Adrenal gland (tissue), 12 donors: ENCODE measurements around the gene DNMT1. TPM values are rescaled to one million over a fixed set of nuclear protein-coding genes. Genes with fewer than 3 reads are reported as not detected.

ENCODE experiments used
- DNase-seq, 7 donors: peaks; one replicate each; pipeline ENCODE4 v3.0.0-alpha.2; 2019 to 2020
- H3K27ac ChIP-seq, 5 donors: fragments of 200-600 bp; sonication (generic) in 4 of 5; 1 replicate in 3 of 5; 2 replicates in 2 of 5; pipeline versions ENCODE4 v1.5.1 to v1.8.0; 2016 to 2020; ENCODE audit warnings: mild to moderate bottlenecking in 1 of 5
- H3K27me3 ChIP-seq: fragments of 200-600 bp; 2 replicates; pipeline ENCODE4 v1.8.0; 2021
- H3K36me3 ChIP-seq, 2 donors: fragments of 200-600 bp; replicated peaks in 1 of 2; 1 replicate in 1 of 2; 2 replicates in 1 of 2; pipeline versions ENCODE4 v1.5.1 to v1.8.0; 2018 to 2022
- H3K4me1 ChIP-seq, 2 donors: fragments of 200-600 bp; replicated peaks in 1 of 2; 1 replicate in 1 of 2; 2 replicates in 1 of 2; pipeline versions ENCODE4 v1.5.1 to v1.8.0; 2018 to 2021
- H3K4me3 ChIP-seq, 4 donors: fragments of 200-600 bp; sonication (generic) in 3 of 4; one replicate each; pipeline ENCODE4 v1.5.1; 2016 to 2018
- H3K9me3 ChIP-seq, 3 donors: fragments of 200-600 bp; sonication (generic) in 1 of 3; replicated peaks in 1 of 3; 1 replicate in 2 of 3; 2 replicates in 1 of 3; pipeline versions ENCODE4 v1.5.1 to v1.8.0; 2016 to 2021
- CTCF ChIP-seq, 6 experiments: fragments of 450-650 bp in 4 of 6; fragments of 200-600 bp in 2 of 6; sonication (generic) in 1 of 6; IDR thresholded peaks; 1 replicate in 5 of 6; 2 replicates in 1 of 6; pipeline versions ENCODE4 v1.5.1 to v1.8.0; 2016 to 2021; ENCODE audit warnings: antibody characterized with exemption in 6 of 6, mild to moderate bottlenecking in 2 of 6, moderate library complexity in 1 of 6
- POLR2A ChIP-seq, 2 donors: fragments of 450-650 bp; IDR thresholded peaks; one replicate each; pipeline ENCODE4 v1.6.1; 2017; ENCODE audit warnings: antibody characterized with exemption in 2 of 2, mild to moderate bottlenecking in 2 of 2, moderate library complexity in 1 of 2
- WGBS, 4 donors: extraction: QIAGEN DNeasy Blood & Tissue Kit in 2 of 4; methylation state at CpG; one replicate each; pipeline versions ENCODE4 v1.1.5 to v1.1.7; 2013 to 2017; 5-methylcytosine and 5-hydroxymethylcytosine counted together
- intact Hi-C, 2 donors: fragments of 100-400 bp; cut with DNase I; formaldehyde crosslinking; loops; one replicate each; pipeline versions ENCODE4 v1.14.1 to v1.15.0; 2022 to 2023
- polyA plus RNA-seq, 3 donors: library from polyadenylated mRNA; stranded (reverse); fragments of 200-250 nt in 2 of 3; fragments of 350-450 nt in 1 of 3; fragmentation: Illumina TruSeq in 1 of 3; extraction: RNeasy Lipid Tissue Mini Kit (QIAGEN cat#74804) in 1 of 3; gene quantifications; one replicate each; pipeline ENCODE4 v1.2.3, GENCODE V29; 2013 to 2014
- total RNA-seq, 9 donors: library from RNA; depleted of rRNA in 4 of 9; stranded (reverse); fragments of >200 nt in 4 of 9; fragments of 120-200 nt in 1 of 9; fragmentation: NEBNext Ultra II Directional in 1 of 9; extraction: Animal tissue kit (Norgen Biotek cat#: 25700) in 1 of 9; gene quantifications; one replicate each; pipeline versions ENCODE4 v1.1.0 to v1.2.4, GENCODE V29; 2013 to 2023
- donor health status: healthy with polysubstance abuse.
- donor health status: Bipolar disorder and iron deficiency.
- donor health status: DM: yes; HTN: yes; CAD: no.
- donor health status: DM: no; HTN: no; CAD: no.
- donor health status: DM: no; HTN: no; CAD: no.
- donor health status: DM: yes; HTN: yes; CAD: no.

DNMT1 gene
- total and polyA plus RNA-seq, 12 donors: 23.6 to 49.7 (median 36.1) TPM

- intact Hi-C loops: no loop called here
- 77 to 93% (median 86%) methylated on average over 6 to 9 of the region's 9 CpGs for WGBS, 4 donors
- TF ChIP-seq CTCF (IDR thresholded peaks at IDR 0.05): no peak
- no peak for TF ChIP-seq POLR2A (IDR thresholded peaks at IDR 0.05)
- Histone ChIP-seq H3K27ac (no peak overlapping the region), H3K27me3 (no peaks in the 10 kb centered on the region), H3K4me3 (no peak overlapping the region), H3K36me3 (no peaks in the 10 kb centered on the region), H3K4me1 (no peaks in the 10 kb centered on the region), H3K9me3 (no peaks in the 10 kb centered on the region)
- DNase-seq: no peak
Measured at GRCh38 chr19:10217085-10217484, 22.3 kb upstream of the DNMT1 start.

- H3K9me3 ChIP-seq: no peaks in the 10 kb centered on the region
- no peak overlapping the region for H3K27ac ChIP-seq
- no peaks in the 10 kb centered on the region for H3K4me1 ChIP-seq
- H3K4me3 ChIP-seq: no peak overlapping the region
- intact Hi-C loops: no loop called here
- no peaks in the 10 kb centered on the region for H3K36me3 ChIP-seq
- H3K27me3 ChIP-seq: no peaks in the 10 kb centered on the region
- TF ChIP-seq CTCF (IDR thresholded peaks at IDR 0.05) (no peak), POLR2A (IDR thresholded peaks at IDR 0.05) (no peak)
- no peak for DNase-seq
- WGBS, 4 donors: 81 to 94% (median 90%) methylated on average over 5 of the region's 5 CpGs
Measured at GRCh38 chr19:10214784-10215183, 20.0 kb upstream of the DNMT1 start.

GRCh38 chr19:10211691-10212090 is 16.9 kb upstream of the DNMT1 start:
- TF ChIP-seq CTCF (IDR thresholded peaks at IDR 0.05) (no peak), POLR2A (IDR thresholded peaks at IDR 0.05) (no peak)
- 58 to 88% (median 81%) methylated on average over 2 to 6 of the region's 6 CpGs for WGBS, 4 donors
- H3K4me1 ChIP-seq: no peaks in the 10 kb centered on the region
- intact Hi-C loops: no loop called here
- no peak for DNase-seq
- no peaks in the 10 kb centered on the region for H3K27me3 ChIP-seq
- no peak overlapping the region for H3K27ac ChIP-seq
- no peak overlapping the region for H3K4me3 ChIP-seq
- no peaks in the 10 kb centered on the region for H3K9me3 ChIP-seq
- H3K36me3 ChIP-seq: no peaks in the 10 kb centered on the region

GRCh38 chr19:10211061-10211460 is 16.3 kb upstream of the DNMT1 start:
- H3K4me1 ChIP-seq: no peaks in the 10 kb centered on the region
- no peaks in the 10 kb centered on the region for H3K9me3 ChIP-seq
- no peak for DNase-seq
- no peaks in the 10 kb centered on the region for H3K36me3 ChIP-seq
- no peak overlapping the region for H3K4me3 ChIP-seq
- WGBS, 4 donors: 70 to 73% (median 71%) methylated on average over 4 of the region's 4 CpGs
- no peaks in the 10 kb centered on the region for H3K27me3 ChIP-seq
- no peak overlapping the region for H3K27ac ChIP-seq
- intact Hi-C loops: no loop called here
- TF ChIP-seq CTCF (IDR thresholded peaks at IDR 0.05) (no peak), POLR2A (IDR thresholded peaks at IDR 0.05) (no peak)
